GM19455 (cell line): ENCODE measurements around the gene NSUN7.
"Not testable (repeated sequence)": the region's sequence is repeated elsewhere in the genome, so short reads cannot be mapped to it uniquely, and the experiment has no call there.

Source experiments
- ATAC-seq: cut with Tn5 transposase; IDR thresholded peaks from one replicate; pipeline ENCODE4 v1.9.1; 2021; ENCODE audit not compliant: unreplicated experiment

The NSUN7 gene, protein sequence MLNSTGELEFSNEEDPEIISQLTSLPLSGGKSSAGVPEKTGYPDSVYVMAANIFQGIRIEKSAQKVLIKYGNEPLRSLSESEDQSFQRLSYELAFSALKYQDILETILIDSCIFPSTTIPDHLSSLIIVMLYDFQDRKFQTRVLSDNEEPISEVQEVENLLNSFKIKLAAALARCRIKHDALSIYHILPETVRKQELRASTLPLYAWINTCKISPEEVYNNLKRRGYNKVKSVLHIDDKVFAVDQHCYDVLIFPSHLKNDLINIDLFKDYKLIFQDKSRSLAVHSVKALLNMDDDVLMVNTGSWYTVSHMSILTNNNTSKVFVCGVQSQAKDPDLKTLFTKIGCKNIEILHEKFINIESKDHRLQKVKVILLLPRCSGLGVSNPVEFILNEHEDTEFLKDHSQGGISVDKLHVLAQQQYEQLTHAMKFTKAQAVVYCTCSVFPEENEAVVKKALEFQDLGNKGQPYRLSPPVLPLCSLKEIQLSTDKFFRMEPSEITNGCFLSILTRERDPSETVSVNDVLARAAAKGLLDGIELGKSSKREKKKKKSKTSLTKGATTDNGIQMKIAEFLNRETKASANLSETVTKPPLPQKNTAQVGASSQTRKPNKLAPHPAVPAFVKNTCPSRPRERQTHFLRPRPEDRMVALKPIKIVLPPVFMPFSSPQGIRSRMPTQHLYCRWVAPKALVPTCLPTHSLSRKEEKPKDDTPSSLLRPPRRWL

DNA sequence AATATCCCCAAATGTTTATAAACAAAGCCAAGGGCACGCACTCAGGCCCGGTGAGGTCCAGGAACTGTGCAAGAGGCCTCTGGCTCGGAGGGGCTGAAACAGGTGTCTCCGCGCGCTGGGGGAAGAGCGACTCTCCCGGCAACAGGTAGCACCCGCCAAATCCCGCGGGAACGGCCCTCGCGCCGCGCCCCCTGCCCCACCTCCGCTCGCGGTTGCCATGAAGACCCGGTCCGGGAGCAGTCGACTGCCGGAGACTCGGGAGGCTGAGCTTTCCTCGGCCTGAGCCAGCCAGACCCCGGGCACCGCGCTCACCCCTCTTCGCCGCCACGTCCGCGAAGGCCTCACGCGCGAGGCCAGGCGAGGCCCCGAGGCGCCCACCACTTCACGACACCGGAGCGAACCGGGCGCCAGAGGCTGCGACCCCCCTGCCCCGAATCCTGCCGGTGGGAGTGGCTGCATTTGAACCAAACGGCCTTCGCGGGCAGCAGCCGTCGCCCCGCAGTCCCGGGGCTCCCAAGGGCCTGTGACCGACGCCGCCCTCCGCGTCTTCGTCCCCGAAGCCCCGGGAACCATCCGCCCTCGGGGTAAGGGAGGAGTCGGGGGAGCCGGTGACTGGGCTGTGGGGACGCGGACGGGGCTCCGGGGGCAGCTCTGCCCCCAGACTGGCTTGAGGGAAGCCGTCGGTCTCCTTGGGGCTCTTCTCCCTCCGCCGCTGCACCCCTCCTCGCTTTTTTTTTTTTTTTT lies at the start of gene NSUN7:
Gene NSUN7, plus strand, starts transcription at position 239 of the 744 bp plus-strand sequence. CDS start 739 bp downstream, outside the sequence.
- ATAC-seq, result no peak

DNA sequence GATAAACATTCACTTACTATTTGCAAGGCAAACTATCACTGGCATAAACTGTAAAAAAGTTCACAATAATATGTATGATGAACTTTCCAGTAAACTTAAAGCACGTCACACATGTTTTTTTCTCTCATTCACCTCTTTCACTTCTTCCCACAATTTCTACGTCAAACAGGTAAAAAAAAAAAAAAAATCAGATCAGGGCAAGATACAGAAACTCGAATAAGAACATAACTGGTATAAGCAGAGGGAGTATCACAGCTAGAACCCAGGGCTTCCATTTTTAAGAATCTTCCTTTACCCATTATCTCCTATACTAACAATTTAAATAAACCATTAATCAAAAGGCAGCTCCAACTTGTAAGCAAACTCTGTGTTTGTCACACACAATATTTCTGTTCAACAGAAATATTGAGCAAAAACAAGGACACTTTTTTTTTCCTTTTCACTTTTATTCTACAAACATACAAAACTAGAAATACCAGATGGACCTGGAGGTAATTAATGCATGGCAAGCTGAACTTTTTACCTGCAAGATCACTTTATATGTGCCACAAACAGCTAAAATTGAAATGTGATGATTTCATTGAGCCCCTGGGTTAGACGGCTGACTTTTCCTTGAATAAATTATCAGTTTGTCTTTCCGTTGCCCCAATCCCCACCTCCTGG lies 47.5 kb upstream of the NSUN7 start:
- no peak for ATAC-seq

DNA sequence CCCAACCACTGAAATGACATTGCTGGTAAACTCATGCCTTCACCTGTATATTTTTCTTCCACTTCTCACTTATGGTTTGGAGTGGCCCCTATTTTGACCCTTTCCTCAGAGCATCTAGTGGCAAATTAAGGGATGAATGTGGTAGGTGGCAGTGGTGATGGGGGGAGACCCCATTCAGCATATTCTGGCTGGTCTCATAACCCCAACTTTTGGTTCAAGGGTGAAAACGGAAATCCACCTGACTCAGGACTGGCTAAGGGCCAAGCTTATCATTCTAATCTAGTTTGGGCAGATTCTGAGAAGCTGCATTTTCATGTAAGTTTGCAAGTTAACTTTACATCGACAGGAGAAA lies 47.0 kb upstream of the NSUN7 start:
- ATAC-seq, result no peak

DNA sequence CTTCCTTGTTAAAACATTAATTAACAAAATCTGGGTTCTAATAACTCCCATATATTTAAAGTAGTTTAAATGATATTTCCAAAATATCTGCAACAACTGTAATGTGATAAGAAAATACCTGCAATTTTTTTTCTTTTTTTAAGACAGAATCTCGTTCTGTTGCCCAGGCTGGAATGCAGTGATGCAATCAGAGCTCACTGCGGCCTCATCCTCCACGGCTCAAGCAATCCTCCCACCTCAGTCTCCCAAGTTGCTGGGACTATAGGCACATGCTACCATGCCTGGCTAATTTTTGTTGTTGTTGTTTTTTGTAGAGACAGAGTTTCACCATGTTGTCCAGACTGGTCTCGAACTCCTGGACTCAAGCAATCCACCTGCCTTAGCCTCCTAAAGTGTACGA lies 45.7 kb upstream of the NSUN7 start:
- ATAC-seq, result no peak

DNA sequence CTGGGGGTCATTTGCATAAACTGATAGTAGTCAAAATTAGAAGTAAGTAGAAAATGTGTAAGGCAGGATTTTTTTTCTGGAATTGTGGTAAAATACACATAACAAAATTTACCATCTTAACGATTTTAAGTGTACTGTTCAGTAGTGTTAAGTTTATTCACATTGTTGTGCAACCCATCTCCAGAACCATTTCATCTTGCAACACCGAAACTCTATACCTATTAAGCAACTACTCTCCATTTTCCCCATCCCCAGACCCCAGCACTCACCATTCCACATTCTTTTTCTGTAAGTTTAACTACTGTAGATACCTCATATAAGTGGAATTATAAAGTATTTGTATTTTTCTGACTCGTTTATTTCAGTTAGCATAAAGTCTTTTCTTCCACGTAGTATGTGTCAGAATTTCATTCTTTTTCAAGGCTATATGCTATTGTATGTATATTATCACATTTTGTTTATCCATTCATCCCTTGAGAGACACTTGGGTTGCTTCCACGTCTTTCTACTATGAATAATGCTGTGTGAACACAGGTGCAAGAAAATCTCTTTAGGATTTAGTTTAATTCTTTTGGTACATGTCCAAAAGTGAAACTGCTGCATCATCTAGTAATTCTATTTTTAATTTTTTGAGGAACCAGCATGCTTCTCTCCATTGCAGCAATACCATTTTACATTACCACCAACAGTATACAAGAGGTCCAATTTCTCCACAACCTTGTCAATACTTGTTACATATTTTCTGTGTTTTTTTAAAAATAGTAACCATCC lies 39.1 kb upstream of the NSUN7 start:
- ATAC-seq, result no peak

DNA sequence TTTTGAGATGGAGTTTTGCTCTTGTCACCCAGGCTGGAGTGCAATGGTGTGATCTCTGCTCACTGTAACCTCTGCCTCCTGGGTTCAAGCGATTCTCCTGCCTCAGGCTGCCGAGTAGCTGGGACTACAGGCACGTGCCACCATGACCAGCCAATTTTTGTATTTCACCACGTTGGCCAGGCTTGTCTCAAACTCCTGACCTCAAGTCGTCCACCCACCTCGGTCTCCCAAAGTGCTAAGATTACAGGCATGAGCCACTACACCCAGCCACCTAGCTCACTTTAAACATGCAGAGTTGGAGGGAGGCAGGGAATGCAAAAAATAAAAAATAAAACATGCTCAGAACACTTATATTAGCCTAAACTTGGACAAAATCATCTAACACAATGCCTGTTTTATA lies 36.8 kb upstream of the NSUN7 start:
- ATAC-seq, result not testable (repeated sequence)

DNA sequence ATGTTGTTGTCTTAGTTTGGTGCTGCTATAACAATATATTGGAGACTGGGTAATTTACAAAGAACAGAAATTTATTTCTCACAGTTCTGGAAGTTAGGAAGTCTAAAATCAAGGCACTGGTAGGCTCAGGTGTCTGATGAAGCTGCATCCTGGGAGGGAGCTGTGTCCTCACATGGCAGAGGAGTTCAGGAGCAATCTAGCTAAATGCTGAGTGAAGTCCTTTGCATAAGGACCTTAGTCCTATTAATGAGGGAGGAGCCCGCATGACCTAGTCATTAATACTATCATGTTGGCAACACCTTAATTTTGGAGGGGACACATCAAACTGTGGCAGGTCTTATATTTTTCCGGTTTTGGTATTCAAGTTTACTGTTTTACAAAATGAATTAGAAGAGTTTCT lies 36.0 kb upstream of the NSUN7 start:
- ATAC-seq, result no peak

DNA sequence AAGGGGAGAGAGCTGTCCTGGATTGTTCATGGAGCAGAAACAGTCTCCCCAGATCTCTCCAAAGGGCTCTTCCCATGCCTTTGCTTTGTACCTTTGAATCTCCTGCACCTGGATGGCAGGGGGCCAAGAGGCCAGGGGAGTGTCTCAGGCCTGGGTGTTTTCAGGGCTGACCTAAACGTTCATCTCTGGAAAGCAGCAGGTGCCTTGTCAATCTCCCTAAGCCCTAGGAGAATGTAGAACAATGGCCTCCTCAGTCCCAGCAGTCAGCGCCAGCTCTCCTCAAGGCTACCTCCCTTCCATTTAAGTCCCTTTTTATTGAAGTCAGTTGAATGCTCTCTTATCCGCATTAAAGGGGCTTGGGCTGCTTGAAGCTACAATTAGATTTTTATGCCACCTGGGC lies 31.2 kb upstream of the NSUN7 start:
- no peak for ATAC-seq

DNA sequence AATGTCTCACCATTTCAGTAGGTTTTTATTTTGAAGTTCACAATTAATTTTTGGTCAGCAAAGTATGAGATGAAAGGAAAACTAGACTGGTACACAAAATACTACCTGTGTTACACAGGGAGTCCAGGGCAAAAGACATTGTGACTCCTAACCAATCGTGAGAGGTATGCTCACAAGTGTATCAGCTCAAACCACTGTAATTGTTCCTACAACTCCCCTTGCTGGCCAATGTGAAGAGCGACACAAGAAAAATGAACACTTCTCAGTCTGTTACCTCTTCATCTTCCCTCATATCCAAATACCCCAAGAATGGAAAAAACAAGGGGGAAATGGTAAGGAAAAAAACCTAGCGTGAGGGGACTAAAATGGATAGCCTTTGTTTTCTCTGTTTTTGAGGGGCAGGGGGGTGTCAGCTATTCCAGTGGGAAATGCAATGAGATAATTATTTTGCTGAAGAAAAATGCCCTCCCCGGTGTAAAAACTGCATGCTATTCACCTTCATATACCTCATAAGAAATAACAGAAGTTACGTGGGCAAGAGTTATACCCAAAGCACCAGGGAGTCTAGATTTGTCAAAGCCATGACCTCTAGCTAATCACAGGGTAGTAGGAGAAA lies 30.6 kb upstream of the NSUN7 start:
- ATAC-seq, result peak; percentile 70

DNA sequence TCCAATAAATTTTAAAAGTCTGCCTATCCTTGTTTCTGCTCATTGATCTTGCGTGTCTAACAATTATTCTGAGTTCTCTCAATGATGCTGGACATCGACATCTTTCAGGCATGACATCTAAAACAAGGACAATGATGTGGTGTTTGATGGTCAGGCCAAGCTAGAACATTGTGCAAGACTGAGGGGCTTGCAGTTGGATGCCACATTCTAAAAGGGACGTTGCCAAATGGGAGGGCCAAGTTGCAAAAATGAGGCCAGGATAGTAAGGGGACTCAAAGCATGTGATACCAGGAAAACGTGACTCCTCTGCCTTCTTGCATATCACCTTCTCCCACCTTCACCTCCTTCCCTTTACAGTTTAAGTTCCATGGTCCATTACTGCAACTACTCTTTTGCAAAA lies 29.4 kb upstream of the NSUN7 start:
- ATAC-seq, result no peak

DNA sequence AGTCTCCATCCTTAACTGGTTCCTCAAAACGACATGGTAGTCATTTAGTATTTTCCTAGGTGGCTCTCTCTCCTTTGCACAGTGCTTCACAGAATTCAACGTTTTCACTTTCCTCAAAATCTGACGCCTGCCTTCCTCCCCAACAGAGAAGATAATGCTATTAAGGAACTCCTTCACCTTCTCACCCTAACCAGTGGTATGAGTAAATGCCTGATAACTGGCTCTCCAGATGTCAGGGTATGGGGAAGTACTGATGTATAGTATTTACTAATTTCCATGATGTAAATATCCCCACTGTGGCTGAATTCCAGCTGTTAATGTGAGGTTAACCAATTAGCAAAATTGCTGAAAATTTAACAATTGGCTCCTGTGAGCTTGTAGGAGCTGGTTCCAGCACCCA lies 28.8 kb upstream of the NSUN7 start:
- no peak for ATAC-seq

DNA sequence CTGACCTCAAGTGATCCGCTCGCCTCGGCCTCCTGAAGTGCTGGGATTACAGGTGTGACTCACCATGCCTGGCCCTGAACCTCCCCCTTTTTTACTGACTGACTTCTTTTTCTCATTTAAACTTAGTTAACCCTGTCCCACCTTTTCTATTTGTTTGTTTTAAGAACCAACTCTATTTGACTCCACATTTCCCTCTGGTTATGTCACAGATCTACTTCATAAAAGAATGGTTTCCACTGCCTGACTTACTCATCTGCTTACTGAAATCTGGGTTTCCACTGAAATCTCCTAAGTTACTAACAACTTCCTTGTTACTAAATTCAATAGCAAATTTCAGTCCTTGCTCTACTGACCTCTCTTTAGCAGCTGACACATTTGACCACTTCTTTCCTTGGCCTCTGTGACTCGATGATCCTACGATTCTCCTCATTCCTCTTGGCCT lies 28.0 kb upstream of the NSUN7 start:
- ATAC-seq, result no peak

DNA sequence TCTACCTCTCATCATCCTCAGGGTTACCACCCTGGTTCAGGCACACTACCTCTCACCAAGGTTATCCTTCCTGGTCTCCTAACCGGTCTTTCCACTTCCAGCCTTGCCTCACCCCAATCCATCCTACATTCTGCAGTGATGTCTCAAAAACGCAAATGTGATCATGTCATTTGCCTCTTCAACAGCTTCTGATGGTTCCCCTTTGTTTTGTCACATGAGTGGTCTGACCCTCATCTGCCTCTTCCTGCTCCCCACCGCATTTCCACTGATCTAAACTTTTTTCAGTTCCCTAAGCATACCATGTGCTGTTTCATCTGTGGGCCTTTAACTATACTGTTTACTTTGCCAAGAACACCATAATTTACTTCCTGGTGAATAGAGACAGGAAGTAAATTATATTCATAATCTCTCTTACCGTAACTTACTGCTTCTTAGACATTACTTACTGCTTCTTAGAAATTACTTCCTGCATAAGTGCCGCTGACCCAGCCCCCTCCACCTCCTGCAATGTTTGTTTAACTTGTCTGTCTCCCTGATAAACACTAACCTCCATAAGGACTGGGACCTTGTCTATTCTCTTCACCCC lies 27.1 kb upstream of the NSUN7 start:
- no peak for ATAC-seq

DNA sequence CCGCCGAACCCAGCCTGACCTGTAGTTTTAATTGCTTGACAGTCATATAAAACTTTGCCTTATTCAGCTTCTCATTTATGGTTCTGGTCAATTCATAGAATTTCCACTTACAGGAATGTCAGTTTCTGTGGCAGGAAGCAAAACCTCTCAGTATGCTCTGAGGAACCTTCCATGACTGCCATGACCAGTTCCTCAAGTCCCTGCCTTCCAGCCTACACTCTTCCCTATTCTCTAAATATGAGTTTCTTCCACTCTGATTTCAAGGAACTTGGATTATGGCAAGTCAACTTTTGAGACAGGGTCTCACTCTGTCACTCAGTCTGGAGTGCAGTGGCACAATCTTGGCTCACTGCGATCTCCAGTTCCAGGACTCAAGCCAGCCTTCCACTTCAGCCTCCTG lies 26.0 kb upstream of the NSUN7 start:
- no peak for ATAC-seq

DNA sequence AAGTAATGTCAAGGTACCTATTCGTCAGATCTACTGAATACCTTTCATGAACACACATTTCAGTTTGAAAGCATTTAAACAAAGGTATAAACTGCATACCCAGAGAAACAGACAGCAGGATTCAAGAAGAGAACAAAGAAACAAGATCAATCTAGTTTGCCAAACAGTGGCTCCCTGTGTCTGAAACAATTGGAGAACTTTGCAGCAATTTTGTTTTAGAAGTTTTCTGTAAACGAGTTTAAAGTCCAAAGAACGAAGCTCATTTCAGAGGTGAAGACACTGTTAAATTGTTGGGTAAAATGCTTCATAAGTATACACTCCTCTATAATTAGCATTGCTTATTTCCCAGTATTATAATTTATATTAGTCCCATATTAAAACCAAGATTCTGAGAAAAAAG lies 21.4 kb upstream of the NSUN7 start:
- no peak for ATAC-seq

DNA sequence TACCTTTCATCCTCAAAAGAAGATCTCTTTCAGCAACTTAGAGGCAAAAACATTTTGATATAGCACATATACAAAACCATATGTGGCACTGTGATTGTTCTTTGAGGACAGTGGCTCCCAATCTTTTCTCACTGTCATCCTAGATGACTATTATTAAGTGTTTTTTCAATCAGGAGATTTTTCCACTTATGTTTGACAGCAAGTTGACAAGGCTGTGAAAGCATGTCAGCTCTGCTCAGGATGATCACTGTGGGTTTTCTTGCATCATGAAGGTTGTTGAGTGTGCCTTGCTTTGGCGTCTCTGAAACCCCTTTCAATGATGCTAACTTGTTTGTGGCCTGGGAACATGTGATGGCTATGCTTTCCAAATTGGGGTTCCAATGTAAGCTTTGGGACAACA lies 20.2 kb upstream of the NSUN7 start:
- ATAC-seq, result no peak

DNA sequence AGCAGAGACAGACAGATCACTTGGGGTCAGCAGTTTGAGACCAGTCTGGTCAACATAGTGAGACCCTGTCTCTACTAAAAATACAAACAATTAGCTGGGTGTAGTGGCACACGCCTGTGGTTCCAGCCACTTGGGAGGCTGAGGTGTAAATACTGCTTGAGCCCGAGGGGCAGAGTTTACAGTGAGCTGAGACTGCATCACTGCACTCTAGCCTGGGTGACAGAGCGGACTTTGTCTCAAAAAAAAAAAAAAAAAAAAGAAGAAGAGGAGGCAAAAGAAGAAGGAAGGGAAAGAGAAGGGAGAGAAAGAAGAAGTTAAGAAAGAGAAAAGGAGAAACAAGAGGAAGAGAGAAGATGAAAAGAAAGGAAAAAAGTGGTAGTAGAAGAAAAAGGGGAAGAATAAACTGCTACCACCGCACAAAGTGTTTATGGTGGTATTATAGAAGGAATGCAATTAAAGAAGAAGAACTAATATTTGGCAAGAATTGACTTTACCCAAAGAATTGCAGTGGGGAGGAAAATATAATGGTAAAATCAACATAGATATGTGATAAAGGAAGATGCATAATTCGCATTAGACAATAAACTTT lies 19.6 kb upstream of the NSUN7 start:
- ATAC-seq, result no peak

DNA sequence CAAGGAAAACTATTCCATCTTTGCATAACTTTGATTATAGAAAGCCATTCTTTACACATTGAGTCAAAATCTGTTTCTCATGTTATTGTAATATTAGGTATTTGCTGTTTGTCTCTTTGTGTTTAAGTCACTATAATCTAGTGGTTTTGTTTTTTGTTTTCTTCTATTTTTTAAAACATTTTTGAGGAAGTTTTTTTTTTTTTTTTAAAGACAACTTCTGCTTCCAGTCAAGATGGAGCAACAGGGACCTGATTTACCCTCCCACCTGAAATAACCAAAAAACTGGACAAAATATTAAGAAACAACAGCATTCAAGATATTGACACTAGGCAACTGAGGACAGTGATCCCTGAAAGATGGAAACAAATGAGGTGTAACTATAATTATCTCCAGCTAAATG lies 18.4 kb upstream of the NSUN7 start:
- ATAC-seq, result no peak

DNA sequence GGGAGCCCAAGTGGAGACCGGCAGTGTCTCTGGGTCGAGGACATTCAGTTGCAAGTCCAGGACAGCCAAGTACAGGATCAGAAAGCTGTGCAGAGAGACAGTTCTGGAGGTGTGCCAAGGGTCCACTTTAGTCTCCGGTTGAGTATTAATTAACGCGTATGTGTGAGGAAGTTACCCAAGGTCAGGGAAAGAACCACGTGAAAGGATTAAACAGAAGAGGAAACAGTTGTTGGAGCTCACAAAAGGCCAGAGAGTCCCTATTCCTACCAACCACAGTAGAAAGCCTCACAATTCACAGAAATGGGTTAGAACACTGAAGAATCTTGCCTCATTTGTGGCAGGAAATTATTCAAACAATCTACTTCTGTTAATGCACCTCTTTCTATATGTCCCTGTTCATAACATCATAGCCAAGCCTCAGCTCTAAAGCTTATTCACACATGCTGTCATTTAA lies 17.9 kb upstream of the NSUN7 start:
- no peak for ATAC-seq
